Left ventricle myocardium inferior (tissue), 1 donor: ENCODE data around the gene SOD1. TPM values are rescaled to one million over a fixed set of nuclear protein-coding genes. Genes with fewer than 3 reads are reported as not detected.
"Not testable (repeated sequence)": the region's sequence is repeated elsewhere in the genome, so short reads cannot be mapped to it uniquely, and the experiment has no call there.

Experiments used
- DNase-seq: peaks from one replicate; pipeline ENCODE4 v3.0.0-alpha.2; 2020
- H3K27ac ChIP-seq: fragments of 200-600 bp; replicated peaks from 2 replicates; pipeline ENCODE4 v1.8.0; 2021
- H3K27me3 ChIP-seq: fragments of 200-600 bp; 2 replicates; pipeline ENCODE4 v1.8.0; 2021; ENCODE audit warnings: low read depth
- H3K36me3 ChIP-seq: fragments of 200-600 bp; 2 replicates; pipeline ENCODE4 v1.8.0; 2021
- H3K4me1 ChIP-seq: fragments of 200-600 bp; 2 replicates; pipeline ENCODE4 v1.8.0; 2021
- H3K4me3 ChIP-seq: fragments of 200-600 bp; 2 replicates; pipeline ENCODE4 v1.8.0; 2021; ENCODE audit warnings: mild to moderate bottlenecking, moderate library complexity
- H3K9me3 ChIP-seq: fragments of 200-600 bp; replicated peaks from 2 replicates; pipeline ENCODE4 v1.8.0; 2021
- CTCF ChIP-seq: fragments of 200-600 bp; IDR thresholded peaks from 2 replicates; pipeline ENCODE4 v1.8.0; 2021; ENCODE audit warnings: antibody characterized with exemption, mild to moderate bottlenecking, borderline replicate concordance
- intact Hi-C: fragments of 100-400 bp; cut with micrococcal nuclease; formaldehyde crosslinking; loops from one replicate; pipeline ENCODE4 v1.11.0; 2022
- total RNA-seq: library from RNA; stranded (reverse); fragmentation: NEBNext Ultra II Directional; extraction: Animal tissue kit (Norgen Biotek cat#: 25700); gene quantifications from one replicate; pipeline ENCODE4 v1.2.1, GENCODE V29; 2021
- donor health status: DM: no; HTN: yes; CAD: no; lungs with severe emphysema.

Gene SOD1
- total RNA-seq, 1 donor from 2014 or later = 421 TPM

- no peaks in the 10 kb centered on the region for H3K36me3 ChIP-seq
- no peak overlapping the region for H3K4me3 ChIP-seq
- no peak for DNase-seq
- intact Hi-C loops = no loop called here
- no peaks in the 10 kb centered on the region for H3K4me1 ChIP-seq
- no peaks in the 10 kb centered on the region for H3K9me3 ChIP-seq
- H3K27ac ChIP-seq = no peak overlapping the region
- H3K27me3 ChIP-seq = no peaks in the 10 kb centered on the region
- no peak for TF ChIP-seq CTCF
These were observed 29.4 kb upstream of the SOD1 start for GRCh38 chr21:31629972-31630711.

GRCh38 chr21:31631881-31632280 lies 27.6 kb upstream of the SOD1 start:
- intact Hi-C loops, DNase-seq, H3K27me3 ChIP-seq, H3K27ac ChIP-seq, H3K4me3 ChIP-seq, H3K4me1 ChIP-seq, H3K36me3 ChIP-seq, H3K9me3 ChIP-seq: not testable (repeated sequence)

- Histone ChIP-seq H3K4me3 (no peak overlapping the region), H3K36me3 (no peaks in the 10 kb centered on the region), H3K4me1 (no peaks in the 10 kb centered on the region), H3K9me3 (peaks cover 15% of the 10 kb centered on the region), H3K27ac (no peak overlapping the region), H3K27me3 (no peaks in the 10 kb centered on the region)
- DNase-seq = no peak
- intact Hi-C loops = no loop called here
- no peak for TF ChIP-seq CTCF
These were observed 24.5 kb upstream of the SOD1 start for GRCh38 chr21:31634993-31635392.

- Histone ChIP-seq H3K4me1 (no peaks in the 10 kb centered on the region), H3K36me3 (no peaks in the 10 kb centered on the region), H3K4me3 (no peak overlapping the region), H3K27me3 (no peaks in the 10 kb centered on the region), H3K27ac (no peak overlapping the region), H3K9me3 (peaks cover 15% of the 10 kb centered on the region)
- no peak for DNase-seq
- no peak for TF ChIP-seq CTCF
- intact Hi-C loops = no loop called here
These were observed 22.6 kb upstream of the SOD1 start for GRCh38 chr21:31636874-31637273.

GRCh38 chr21:31641416-31641922 lies 18.0 kb upstream of the SOD1 start:
- H3K4me3 ChIP-seq = no peak overlapping the region
- no peak for DNase-seq
- intact Hi-C loops = no loop called here
- no peak overlapping the region for H3K27ac ChIP-seq
- H3K36me3 ChIP-seq = no peaks in the 10 kb centered on the region
- peaks cover 12% of the 10 kb centered on the region for H3K9me3 ChIP-seq
- H3K4me1 ChIP-seq = no peaks in the 10 kb centered on the region
- TF ChIP-seq CTCF = no peak
- no peaks in the 10 kb centered on the region for H3K27me3 ChIP-seq

- no peaks in the 10 kb centered on the region for H3K36me3 ChIP-seq
- H3K27me3 ChIP-seq = no peaks in the 10 kb centered on the region
- no peak for DNase-seq
- TF ChIP-seq CTCF = no peak
- H3K4me1 ChIP-seq = no peaks in the 10 kb centered on the region
- intact Hi-C loops = no loop called here
- H3K27ac ChIP-seq = no peak overlapping the region
- H3K9me3 ChIP-seq = no peaks in the 10 kb centered on the region
- no peak overlapping the region for H3K4me3 ChIP-seq
These were observed 14.8 kb upstream of the SOD1 start for GRCh38 chr21:31644643-31645042.
